Stimulated activated CD8-positive, alpha-beta memory T cell treated with anti-CD3 and anti-CD28 coated beads, Interleukin-2, amount 100 ng/mL, for 48 hours (primary cell): ENCODE data around the gene CXCR3.
"Not testable (repeated sequence)": the region's sequence is repeated elsewhere in the genome, so short reads cannot be mapped to it uniquely, and the experiment has no call there.

ENCODE experiments used
- DNase-seq, 2 donors: peaks; one replicate each; pipeline ENCODE4 v3.0.0-alpha.2; 2020; ENCODE audit warnings: low read depth in 2 of 2

Gene CXCR3

DNA sequence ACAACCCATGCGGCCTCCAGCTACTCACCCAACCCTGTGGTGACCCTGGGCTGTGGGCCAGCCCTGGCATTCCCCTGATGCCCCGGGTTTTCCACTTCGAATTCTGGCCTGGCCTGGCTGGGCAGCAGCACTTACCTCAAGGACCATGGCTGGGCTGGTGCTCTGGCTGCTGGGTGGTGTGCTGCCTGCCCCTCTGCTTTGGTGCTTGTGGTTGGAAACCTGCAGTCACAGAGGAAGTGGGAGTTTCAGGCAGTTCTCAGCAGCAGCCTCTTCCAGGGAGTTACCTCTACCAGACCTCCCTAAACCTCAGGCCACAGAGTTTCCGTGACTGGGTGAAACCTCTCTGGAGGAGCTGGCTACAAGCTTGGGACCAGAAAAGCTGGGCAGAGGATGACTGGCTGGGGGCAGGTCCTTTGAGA lies at the start of gene CXCR3:
TSS of gene CXCR3 (minus strand) at position 209 of the 419 bp plus-strand sequence. CDS start at position 147, 62 bp downstream.
- DNase-seq: peak; percentile 61 to 72

- DNase-seq: no peak
These were observed 49.3 kb upstream of the CXCR3 start, which contains the start of gene LOC101059915 for GRCh38 chrX:71667328-71668247. Gene LOC101059915, plus strand, starts transcription at chrX:71667546.

- no peak for DNase-seq
These were observed 48.2 kb upstream of the CXCR3 start for GRCh38 chrX:71666240-71667223.

GRCh38 chrX:71665747-71666146 lies 47.4 kb upstream of the CXCR3 start:
- DNase-seq: no peak

DNA sequence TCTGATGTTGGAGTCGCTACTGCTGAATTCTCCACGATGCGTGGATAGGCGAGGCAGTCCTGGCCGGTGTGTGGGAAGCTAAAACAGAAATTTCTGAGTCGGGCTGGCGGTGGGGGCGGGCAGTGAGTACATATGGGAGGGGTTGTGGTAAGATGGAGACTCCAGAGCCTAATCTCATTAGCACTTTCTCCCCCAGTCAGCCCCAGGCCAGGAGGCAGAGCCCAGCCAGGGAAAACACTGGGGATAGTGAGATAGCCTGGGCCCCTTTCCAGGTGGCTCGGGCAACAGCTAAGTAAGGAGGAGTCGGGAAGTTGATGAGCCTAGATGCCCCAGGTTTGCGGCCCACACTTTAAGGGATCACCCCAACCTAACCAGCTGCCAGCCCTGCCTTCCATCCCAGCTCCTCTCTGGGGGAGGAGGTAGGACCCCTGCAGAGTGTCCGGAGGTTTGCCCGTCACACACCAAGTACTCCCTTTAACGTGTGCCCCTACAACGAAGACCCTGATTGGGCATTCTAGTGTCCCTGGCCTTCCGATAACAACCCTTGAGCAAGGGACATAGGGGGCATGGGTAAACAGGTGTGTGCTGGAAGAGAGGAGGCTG lies 46.7 kb upstream of the CXCR3 start:
- DNase-seq: no peak

- DNase-seq: not testable (repeated sequence)
These were observed 45.9 kb upstream of the CXCR3 start for GRCh38 chrX:71664202-71664601.

GRCh38 chrX:71663238-71663637 lies 44.9 kb upstream of the CXCR3 start:
- DNase-seq: peak in 1 of 2 donors; percentile 36

DNA sequence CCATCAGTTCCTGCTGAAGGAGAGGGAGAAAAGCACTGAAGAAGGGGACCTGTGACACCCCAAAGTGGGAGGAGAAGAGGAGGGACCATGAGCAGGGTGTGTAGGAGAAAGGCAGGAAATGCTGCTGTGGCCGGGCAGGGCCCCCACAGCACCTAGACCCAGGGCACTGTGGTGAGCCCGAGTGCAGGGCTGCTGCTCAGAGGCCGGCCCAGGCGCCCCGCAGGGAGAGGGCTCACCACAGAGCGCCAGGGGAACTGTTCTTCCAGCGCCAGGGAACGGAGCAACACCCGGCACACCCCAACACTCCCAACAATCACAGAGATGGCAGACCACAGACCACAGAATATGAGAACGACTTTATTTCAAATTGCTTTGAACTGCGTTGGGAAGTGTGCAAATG lies 44.3 kb upstream of the CXCR3 start:
- not testable (repeated sequence) for DNase-seq

DNA sequence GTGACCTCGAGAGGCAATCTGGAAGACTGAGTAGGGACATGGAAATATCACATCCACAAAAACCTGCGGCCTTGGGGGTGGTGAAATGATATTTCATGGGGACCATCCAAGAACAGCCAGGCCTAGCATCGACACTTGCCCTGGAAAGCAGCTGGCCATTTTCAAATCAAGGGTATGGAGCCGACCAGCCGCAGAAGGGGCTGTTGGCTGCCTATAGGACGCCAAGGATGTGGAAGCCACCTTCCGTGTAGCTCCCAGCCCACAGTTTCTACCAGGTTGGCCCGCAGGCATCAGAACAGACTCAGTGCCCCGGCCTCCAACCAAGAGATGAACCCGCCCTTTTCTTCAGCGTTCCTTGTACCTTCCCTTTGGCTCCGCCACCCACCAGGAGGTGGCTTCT lies 43.6 kb upstream of the CXCR3 start:
- no peak for DNase-seq

DNA sequence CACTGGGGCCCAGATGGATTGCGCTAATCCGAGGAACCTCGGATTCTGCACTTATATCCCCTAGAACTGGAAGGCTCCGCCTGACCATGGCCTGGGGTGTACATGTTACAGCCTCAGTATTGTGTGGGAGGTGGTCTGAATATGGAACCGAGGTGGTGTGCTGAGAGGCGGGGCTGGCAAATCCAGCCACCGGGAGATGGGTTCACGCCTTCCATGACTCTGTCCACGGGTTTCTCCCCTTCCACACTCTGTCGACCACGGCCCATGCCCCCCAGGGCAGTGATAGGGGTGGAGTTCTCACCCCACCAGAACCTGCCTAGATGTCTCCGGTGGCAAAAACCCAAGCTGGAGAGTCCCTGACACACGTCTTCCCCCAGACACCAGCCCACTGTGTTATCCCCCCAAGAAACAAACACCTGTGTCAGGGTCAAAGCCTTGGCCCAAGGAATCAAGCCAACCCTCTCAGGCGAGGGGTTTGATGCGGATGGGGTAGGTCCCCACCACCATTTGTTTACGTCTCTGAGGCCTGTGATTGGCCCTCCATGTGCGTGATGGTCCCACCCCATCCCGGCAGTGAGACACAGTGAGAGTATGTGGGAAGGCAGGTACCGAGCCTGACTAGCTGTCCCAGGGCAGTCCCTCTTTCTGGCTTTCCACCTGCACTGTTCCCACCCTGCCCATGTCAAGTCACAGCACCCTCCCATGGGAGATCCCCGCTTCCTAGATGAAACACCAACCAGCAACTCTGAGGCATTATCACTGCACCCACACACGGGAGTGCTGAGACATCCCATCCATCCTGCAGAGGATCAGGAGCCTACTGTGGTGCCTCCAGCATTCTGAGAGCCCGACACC lies 42.5 kb upstream of the CXCR3 start:
- DNase-seq: no peak

- no peak for DNase-seq
These were observed 41.6 kb upstream of the CXCR3 start for GRCh38 chrX:71659959-71660358.

DNA sequence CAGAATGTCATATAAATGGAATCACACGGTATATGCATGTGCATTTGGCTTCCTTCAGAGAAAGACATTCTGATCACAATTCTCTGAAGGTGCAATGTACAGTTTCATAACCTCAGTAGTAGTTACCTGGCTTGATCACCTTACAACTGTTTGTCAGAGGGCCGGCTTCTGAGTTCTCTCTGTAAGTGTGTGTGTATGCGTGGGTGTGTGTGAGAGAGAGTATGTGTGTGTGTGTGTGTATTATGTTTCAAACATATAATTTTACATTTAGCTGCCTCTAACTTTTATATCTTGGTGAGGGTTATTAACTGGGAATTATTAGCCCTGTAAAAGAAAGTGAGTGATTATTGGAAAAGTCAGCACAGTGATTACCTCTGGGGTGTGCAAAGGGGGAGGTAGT lies 41.0 kb upstream of the CXCR3 start:
- DNase-seq: no peak

- no peak for DNase-seq
These were observed 39.0 kb upstream of the CXCR3 start for GRCh38 chrX:71657267-71657666.

DNA sequence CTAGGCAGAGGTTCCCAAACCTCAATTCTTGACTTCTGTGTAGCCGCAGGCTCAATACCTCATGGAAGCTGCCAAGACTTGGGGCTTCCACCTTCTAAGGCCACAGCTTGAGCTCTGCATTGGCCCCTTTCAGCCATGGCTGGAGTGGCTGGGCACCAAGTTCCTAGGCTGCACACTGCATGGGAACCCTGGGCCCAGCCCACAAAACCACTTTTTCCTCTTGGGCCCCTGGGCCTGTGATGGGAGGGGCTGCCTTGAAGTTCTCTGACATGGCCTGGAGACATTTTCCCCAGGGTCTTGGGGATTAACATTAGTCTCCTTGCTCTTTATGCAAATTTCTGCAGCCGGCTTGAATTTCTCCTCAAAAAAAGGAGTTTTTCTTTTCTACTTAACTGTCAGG lies 35.0 kb upstream of the CXCR3 start:
- DNase-seq: no peak

- DNase-seq: peak in 1 of 2 donors; percentile 20
These were observed 34.1 kb upstream of the CXCR3 start for GRCh38 chrX:71652405-71652804.

- DNase-seq: no peak
These were observed 32.1 kb upstream of the CXCR3 start for GRCh38 chrX:71650333-71650969.

DNA sequence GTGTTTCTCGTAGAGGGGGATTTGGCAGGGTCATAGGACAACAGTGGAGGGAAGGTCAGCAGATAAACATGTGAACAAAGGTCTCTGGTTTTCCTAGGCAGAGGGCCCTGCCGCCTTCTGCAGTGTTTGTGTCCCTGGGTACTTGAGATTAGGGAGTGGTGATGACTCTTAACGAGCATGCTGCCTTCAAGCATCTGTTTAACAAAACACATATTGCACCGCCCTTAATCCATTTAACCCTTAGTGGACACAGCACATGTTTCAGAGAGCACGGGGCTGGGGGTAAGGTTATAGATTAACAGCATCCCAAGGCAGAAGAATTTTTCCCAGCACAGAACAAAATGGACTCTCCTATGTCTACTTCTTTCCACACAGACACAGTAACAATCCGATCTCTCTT lies 26.1 kb upstream of the CXCR3 start:
- DNase-seq: not testable (repeated sequence)

DNA sequence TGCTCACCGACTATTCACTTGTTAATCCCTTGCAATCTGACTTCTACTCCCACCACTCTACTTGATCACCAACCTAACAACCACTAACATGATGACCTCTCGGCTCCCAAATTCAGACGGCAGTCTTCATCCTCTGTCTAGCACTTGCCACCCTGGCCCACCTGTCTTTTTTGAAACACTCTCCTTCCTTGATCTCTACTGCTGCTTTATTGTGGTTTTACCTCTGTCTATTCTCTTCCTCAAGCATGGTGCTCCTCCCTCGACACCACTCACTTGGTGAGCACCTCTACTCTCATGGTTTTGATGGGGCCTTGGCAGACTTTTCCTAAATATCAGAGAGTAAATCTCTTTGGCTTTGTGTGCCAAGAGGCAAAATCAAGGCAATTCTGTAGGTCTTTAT lies 21.7 kb upstream of the CXCR3 start:
- DNase-seq: no peak

- no peak for DNase-seq
These were observed 20.1 kb upstream of the CXCR3 start for GRCh38 chrX:71638409-71638808.

DNA sequence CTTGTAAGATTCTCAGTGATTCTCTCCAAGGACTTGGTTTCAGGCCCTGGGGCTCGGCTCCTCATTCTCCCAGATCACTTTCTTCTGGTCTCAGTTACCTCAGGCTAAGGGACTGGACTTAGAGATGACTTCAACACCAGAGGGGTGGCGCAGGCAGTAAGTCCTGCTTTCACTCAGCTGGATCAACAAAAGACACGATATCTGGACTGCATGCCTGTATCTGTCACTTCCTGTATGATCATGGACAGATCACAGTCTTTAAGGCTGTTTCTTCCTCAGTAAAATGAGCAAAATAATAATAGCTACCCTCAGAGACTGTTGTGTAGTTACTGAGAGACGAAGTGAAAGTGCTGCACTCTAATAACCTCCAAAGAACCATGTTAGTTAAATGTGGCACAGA lies 19.5 kb upstream of the CXCR3 start:
- no peak for DNase-seq
